Panc1 (cell line): ENCODE measurements around the gene LMAN1.

Source experiments
- CTCF ChIP-seq: fragments of 450-650 bp; IDR thresholded peaks from 2 replicates; pipeline ENCODE4 v1.5.1; 2017; ENCODE audit warnings: mild to moderate bottlenecking
- POLR2AphosphoS5 ChIP-seq: IDR thresholded peaks from 2 replicates; pipeline ENCODE4 v1.6.1; 2012; ENCODE audit warnings: mild to moderate bottlenecking, low read depth, low read length, moderate library complexity
- SIN3A ChIP-seq: IDR thresholded peaks from 2 replicates; pipeline ENCODE4 v1.6.1; 2012; ENCODE audit warnings: low read depth, mild to moderate bottlenecking, low read length, moderate library complexity, borderline replicate concordance; ENCODE audit not compliant: insufficient read depth

GRCh38 chr18:59328683-59329082, 30.4 kb downstream of the LMAN1 start:
- TF ChIP-seq SIN3A (no peak), CTCF (no peak), POLR2AphosphoS5 (no peak)
